ENCODE measurements around the gene FAM25G.

DNA sequence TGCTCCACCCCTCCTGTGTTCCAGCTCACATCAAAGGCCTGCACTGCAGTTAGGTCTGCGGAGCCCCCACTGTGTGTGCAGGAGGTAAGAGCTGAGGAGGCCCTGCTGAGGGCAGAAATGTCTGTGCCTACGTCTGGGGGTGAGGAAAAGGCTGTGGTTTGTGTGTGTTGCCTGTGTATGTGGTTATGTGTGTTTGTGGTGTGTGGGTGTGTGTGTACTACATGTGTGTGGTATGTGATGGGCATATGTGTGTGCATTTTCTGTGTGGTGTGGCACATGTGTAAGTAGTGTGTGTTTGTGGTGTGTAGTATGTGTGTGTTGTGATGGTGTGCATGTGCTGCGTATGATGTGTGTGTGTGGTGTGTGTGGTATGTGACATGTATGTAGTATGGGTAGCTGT is 43.8 kb downstream of the FAM25G start:
- TF ChIP-seq, protein P1, sequence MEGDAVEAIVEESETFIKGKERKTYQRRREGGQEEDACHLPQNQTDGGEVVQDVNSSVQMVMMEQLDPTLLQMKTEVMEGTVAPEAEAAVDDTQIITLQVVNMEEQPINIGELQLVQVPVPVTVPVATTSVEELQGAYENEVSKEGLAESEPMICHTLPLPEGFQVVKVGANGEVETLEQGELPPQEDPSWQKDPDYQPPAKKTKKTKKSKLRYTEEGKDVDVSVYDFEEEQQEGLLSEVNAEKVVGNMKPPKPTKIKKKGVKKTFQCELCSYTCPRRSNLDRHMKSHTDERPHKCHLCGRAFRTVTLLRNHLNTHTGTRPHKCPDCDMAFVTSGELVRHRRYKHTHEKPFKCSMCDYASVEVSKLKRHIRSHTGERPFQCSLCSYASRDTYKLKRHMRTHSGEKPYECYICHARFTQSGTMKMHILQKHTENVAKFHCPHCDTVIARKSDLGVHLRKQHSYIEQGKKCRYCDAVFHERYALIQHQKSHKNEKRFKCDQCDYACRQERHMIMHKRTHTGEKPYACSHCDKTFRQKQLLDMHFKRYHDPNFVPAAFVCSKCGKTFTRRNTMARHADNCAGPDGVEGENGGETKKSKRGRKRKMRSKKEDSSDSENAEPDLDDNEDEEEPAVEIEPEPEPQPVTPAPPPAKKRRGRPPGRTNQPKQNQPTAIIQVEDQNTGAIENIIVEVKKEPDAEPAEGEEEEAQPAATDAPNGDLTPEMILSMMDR (IDR thresholded peaks at IDR 0.05), result no peak
- TF ChIP-seq POLR2AphosphoS5 (IDR thresholded peaks at IDR 0.05) (no peak), POLR2A (IDR thresholded peaks at IDR 0.05) (no peak)
